ENCODE results near the gene SPATA24. TPM values are rescaled to one million over a fixed set of nuclear protein-coding genes. Genes with fewer than 3 reads are reported as not detected.

The SPATA24 gene
- total RNA-seq, 1 experiment from 2014 or later: 3.1 TPM

- no peaks in the 10 kb centered on the region for H3K9me2 ChIP-seq (ENCODE audit: insufficient read depth)
- no peaks in the 10 kb centered on the region for H3K27me3 ChIP-seq (ENCODE audit: insufficient read depth, low read length)
- H2AFZ ChIP-seq (ENCODE audit: low read depth, low read length, poor library complexity, severe bottlenecking): no peak within 1 kb of the TSS
- H3K4me3 ChIP-seq (replicated peaks in 1 of 2; ENCODE audit: low read depth in 1 of 2, low read length in 2 of 2): no peak within 1 kb of the TSS
- peaks cover 8% of the 10 kb centered on the region; the same call in 1 of the 2 replicates for H3K79me2 ChIP-seq (ENCODE audit: insufficient read depth, low read length)
- H3K27ac ChIP-seq (ENCODE audit: low read depth, low read length): peak within 1 kb of the TSS; percentile 82; the same call in 1 of the 2 replicates
- ATAC-seq (no peak), DNase-seq (ENCODE audit: low read depth, low spot score) (no peak)
- peaks cover 15 to 52% of the 10 kb centered on the region in 2 experiments for H3K4me1 ChIP-seq (ENCODE audit: control insufficient read depth in 1 of 2, insufficient read depth in 2 of 2, low read length in 2 of 2)
- no peak within 1 kb of the TSS for H3K9ac ChIP-seq (ENCODE audit: low read length)
- intact Hi-C loops (cut with micrococcal nuclease): loop anchor here (5.0 kb wide), 1 partner anchor 818 kb away; the partner anchor contains the start of gene HSPA9
- no peak for TF ChIP-seq ELF1 (IDR thresholded peaks at IDR 0.05; ENCODE audit: borderline replicate concordance, low read depth)
- no peak for TF ChIP-seq MAX (IDR thresholded peaks at IDR 0.05)
- TF ChIP-seq EZH2phosphoT487 (IDR thresholded peaks at IDR 0.05; ENCODE audit: borderline replicate concordance): no peak
- TF ChIP-seq SP1 (IDR thresholded peaks at IDR 0.05; ENCODE audit: low read depth): no peak
- no peak for TF ChIP-seq JUND (IDR thresholded peaks at IDR 0.05)
- no peak for TF ChIP-seq SRF (IDR thresholded peaks at IDR 0.05; ENCODE audit: low read depth)
- TF ChIP-seq ZFX (IDR thresholded peaks at IDR 0.05): no peak
- TF ChIP-seq ZBTB33 (IDR thresholded peaks at IDR 0.05; ENCODE audit: extremely low read depth, insufficient replicate concordance, low read length): no peak
- TF ChIP-seq CTCF (IDR thresholded peaks at IDR 0.05 in 2 of 3, conservative IDR thresholded peaks at IDR 0.05 in 1 of 3; ENCODE audit: borderline replicate concordance in 1 of 3, insufficient read depth in 1 of 3, low read depth in 2 of 3, low read length in 2 of 3): no peak
- TF ChIP-seq ZNF274 (IDR thresholded peaks at IDR 0.05; ENCODE audit: low read depth, low read length): no peak
- no peak for TF ChIP-seq CBX3 (IDR thresholded peaks at IDR 0.05; ENCODE audit: low read depth)
- TF ChIP-seq YY1 (IDR thresholded peaks at IDR 0.05; ENCODE audit: extremely low read depth, insufficient replicate concordance, low read depth, low read length): no peak
- TF ChIP-seq FOSL1 (IDR thresholded peaks at IDR 0.05; ENCODE audit: low read depth): no peak
- TF ChIP-seq TCF7L2 (IDR thresholded peaks at IDR 0.05; ENCODE audit: borderline replicate concordance, extremely low read depth, insufficient read depth, insufficient read length): no peak
- no peak for TF ChIP-seq RAD21 (IDR thresholded peaks at IDR 0.05; ENCODE audit: low read depth)
- no peak for TF ChIP-seq SIN3A (IDR thresholded peaks at IDR 0.05; ENCODE audit: low read depth)
- no peak for TF ChIP-seq ATF3 (IDR thresholded peaks at IDR 0.05)
- no TSS peak for BruUV-seq (replicated peaks)
- peak within 1 kb of the TSS; percentile 87; the same call in 1 of the 2 replicates for H3K4me2 ChIP-seq (ENCODE audit: low read length)
- ChIA-PET CTCF (no interaction called here), POLR2A (no interaction called here), RAD21 (ENCODE audit: low non-redundant PET in 1 of 2, low total read pairs in 2 of 2, uncharacterized antibody in 2 of 2, unreplicated experiment in 2 of 2) (no interaction called here)
- no peaks in the 10 kb centered on the region for H3K36me3 ChIP-seq (ENCODE audit: control insufficient read depth in 1 of 2, insufficient read depth in 2 of 2, low read length in 2 of 2)
- no peaks in the 10 kb centered on the region for H3K9me3 ChIP-seq (ENCODE audit: control insufficient read depth in 1 of 2, insufficient read depth in 1 of 2, low read depth in 1 of 2, low read length in 2 of 2)
- H4K20me1 ChIP-seq (ENCODE audit: insufficient read depth): no peaks in the 10 kb centered on the region
Observed at GRCh38 chr5:139394654-139395566, 9.0 kb downstream of the SPATA24 start, which contains the start of gene PROB1. Gene PROB1 (minus strand): TSS chr5:139395104. CDS start chr5:139395081, 23 bp downstream.
